ENCODE data around the gene SESN1.
A peak's percentile ranks its signal among the peaks of the same experiment; 100 is the strongest.

SESN1 gene

GRCh38 chr6:109013656-109014305, 80.9 kb downstream of the SESN1 start:
- peak; percentile 43 for DNase-seq
- in situ Hi-C loops (cut with MboI; ENCODE audit: low pct_unique_long_range_greater_than_20kb, low sequenced_read_pairs) = no loop called here

- in situ Hi-C loops (cut with MboI; ENCODE audit: low pct_unique_long_range_greater_than_20kb, low sequenced_read_pairs) = no loop called here
- no peak for DNase-seq
Measured at GRCh38 chr6:109010705-109011102, 83.9 kb downstream of the SESN1 start.

DNA sequence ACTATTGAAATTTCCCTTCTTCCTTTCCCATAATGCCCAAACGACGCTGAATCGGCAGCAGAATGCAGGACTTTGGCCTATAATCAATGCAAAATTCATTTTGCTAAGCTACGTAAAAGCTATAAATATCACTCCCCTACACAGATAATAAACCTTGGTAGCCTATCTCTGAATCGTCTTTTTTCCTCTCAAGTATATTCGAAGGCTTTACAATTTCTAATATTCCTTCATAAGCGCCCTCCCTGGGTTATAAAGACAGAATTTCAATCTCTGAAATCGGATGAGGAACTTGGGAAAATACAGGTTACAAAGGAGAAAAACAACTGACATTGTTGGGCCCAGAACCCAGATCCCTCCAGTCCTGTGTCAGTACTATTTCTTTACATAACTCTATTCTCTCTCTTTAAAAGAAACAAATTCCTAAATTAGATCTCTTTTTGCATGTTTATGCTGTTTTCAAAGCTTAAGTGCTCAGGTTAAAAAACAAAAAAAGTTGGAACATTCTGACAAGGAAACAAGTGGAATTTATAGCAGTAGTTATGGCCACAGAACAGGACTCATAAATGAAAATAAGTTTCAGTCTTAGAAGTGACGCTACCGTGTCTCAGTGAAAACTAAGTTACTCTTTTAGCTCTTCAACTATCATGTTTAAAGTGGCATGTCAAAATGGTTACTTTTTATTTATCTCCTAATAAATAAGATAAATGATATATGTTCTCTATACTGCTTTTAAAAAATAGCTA, 84.5 kb downstream of the SESN1 start:
- no peak for DNase-seq
- in situ Hi-C loops (cut with MboI; ENCODE audit: low pct_unique_long_range_greater_than_20kb, low sequenced_read_pairs) = no loop called here

DNA sequence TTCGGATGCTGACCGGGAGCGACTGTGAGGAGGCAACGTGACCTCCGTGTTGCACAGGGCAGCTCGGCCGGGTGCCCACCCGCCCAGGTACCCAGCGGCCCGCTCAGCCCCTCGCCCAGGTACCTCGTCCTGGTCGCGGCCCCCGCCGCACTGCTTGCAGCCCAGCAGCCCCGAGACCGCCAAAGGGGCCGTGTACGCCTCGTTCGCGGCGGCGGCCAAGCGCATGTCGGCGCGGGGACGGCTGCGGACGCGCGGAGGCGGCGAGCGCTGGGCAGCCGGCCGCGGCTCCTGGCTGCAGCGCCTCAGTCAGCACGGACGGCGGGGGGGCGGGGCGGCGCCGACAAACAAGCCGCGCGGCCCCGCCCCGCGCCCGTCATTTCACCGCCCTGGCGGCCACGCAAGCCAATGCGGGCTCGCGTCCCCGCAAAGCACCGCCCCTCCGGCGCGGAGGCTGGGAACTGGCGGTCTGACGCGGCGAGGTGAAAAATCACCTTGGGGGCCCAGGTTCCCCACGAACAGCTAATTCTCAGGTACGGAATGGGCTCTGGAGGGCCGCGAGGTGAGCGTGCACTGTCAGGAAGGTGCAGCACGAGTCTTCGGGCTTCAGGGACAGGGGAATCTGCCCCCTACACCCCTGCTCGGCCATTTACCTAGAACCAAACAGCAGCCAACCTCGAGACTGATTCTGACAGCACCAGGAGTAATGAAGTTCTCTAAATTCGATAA, 85.2 kb downstream of the SESN1 start:
- peak; percentile 89 for DNase-seq

GRCh38 chr6:109008537-109009235, 86.0 kb downstream of the SESN1 start:
- in situ Hi-C loops (cut with MboI; ENCODE audit: low pct_unique_long_range_greater_than_20kb, low sequenced_read_pairs) = no loop called here
- peak; percentile 86 for DNase-seq

More for the DNA sequence above, 85.2 kb downstream of the SESN1 start:
- in situ Hi-C loops (cut with MboI; ENCODE audit: low pct_unique_long_range_greater_than_20kb, low sequenced_read_pairs) = no loop called here

DNA sequence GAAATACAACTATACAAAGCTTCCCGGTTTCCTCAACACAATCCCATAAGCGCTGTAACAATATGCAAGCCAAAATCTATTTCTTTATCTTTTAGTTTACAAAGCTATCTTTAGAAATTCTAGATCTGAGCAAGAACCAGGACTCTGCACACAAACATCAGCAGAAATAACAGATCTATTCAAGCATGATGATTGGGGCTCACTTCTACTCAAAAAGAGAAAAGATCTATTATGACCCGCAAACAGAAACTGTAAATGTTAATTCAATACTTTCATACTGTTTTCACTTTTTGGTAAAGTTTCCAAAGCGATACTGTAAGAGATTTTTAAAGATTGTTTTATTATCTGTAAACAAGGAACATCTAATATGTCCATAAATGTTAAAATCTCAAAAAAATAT, 86.6 kb downstream of the SESN1 start:
- no peak for DNase-seq
- in situ Hi-C loops (cut with MboI; ENCODE audit: low pct_unique_long_range_greater_than_20kb, low sequenced_read_pairs) = no loop called here

DNA sequence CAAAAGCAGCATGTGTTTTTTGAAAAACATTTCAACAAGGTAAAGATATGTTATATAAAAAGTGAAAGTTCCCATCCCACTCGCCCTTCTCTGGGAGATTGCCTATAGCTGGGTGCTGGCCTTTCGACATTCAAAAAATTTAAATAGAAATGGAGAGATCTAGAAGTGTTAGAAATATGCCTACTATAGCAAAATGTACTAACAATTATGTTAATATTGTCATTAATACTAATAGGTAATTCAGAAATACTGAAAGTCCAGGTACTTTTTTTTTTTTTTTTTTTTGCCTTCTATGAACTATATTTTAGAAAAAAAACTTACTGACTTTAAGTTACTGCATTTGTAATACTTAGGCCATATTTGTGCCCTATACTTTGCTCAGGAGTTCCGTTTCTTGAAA, 87.1 kb downstream of the SESN1 start:
- no peak for DNase-seq
- in situ Hi-C loops (cut with MboI; ENCODE audit: low pct_unique_long_range_greater_than_20kb, low sequenced_read_pairs) = no loop called here

- DNase-seq = no peak
- in situ Hi-C loops (cut with MboI; ENCODE audit: low pct_unique_long_range_greater_than_20kb, low sequenced_read_pairs) = no loop called here
Measured at GRCh38 chr6:109006818-109007217, 87.8 kb downstream of the SESN1 start.

GRCh38 chr6:109002882-109003281, 91.8 kb downstream of the SESN1 start:
- DNase-seq = no peak

GRCh38 chr6:109002051-109002697, 92.5 kb downstream of the SESN1 start:
- in situ Hi-C loops (cut with MboI; ENCODE audit: low pct_unique_long_range_greater_than_20kb, low sequenced_read_pairs) = no loop called here
- DNase-seq = no peak

More at GRCh38 chr6:109002882-109003281, 91.8 kb downstream of the SESN1 start:
- in situ Hi-C loops (cut with MboI; ENCODE audit: low pct_unique_long_range_greater_than_20kb, low sequenced_read_pairs) = no loop called here

- DNase-seq = no peak
- in situ Hi-C loops (cut with MboI; ENCODE audit: low pct_unique_long_range_greater_than_20kb, low sequenced_read_pairs) = no loop called here
Measured at GRCh38 chr6:109001291-109001894, 93.3 kb downstream of the SESN1 start.

- DNase-seq = no peak
- in situ Hi-C loops (cut with MboI; ENCODE audit: low pct_unique_long_range_greater_than_20kb, low sequenced_read_pairs) = no loop called here
Measured at GRCh38 chr6:109000289-109000688, 94.4 kb downstream of the SESN1 start.

GRCh38 chr6:108999428-108999827, 95.2 kb downstream of the SESN1 start:
- no peak for DNase-seq
- in situ Hi-C loops (cut with MboI; ENCODE audit: low pct_unique_long_range_greater_than_20kb, low sequenced_read_pairs) = no loop called here

GRCh38 chr6:108998485-108998884, 96.2 kb downstream of the SESN1 start:
- no peak for DNase-seq
- in situ Hi-C loops (cut with MboI; ENCODE audit: low pct_unique_long_range_greater_than_20kb, low sequenced_read_pairs) = no loop called here

- in situ Hi-C loops (cut with MboI; ENCODE audit: low pct_unique_long_range_greater_than_20kb, low sequenced_read_pairs) = no loop called here
- DNase-seq = no peak
Measured at GRCh38 chr6:108996208-108996607, 98.4 kb downstream of the SESN1 start.

DNA sequence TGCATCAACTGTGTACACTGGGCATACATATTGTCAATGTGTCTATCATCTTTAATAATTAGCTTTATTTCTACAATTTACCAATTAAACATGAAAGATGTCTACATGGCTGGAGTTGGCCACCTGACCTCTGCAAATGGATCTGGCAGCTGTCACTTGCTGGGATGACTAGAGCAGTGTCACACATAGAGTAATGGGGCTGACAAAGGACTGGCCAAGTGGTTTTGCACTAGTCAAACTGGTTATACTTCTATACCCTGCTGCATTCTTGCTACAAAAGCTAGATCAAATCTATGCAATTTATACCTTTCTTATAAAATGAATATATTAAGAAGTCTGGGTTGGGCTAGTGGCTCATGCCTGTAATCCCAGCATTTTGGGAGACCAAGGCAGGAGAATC, 99.3 kb downstream of the SESN1 start:
- in situ Hi-C loops (cut with MboI; ENCODE audit: low pct_unique_long_range_greater_than_20kb, low sequenced_read_pairs) = no loop called here
- no peak for DNase-seq

- in situ Hi-C loops (cut with MboI; ENCODE audit: low pct_unique_long_range_greater_than_20kb, low sequenced_read_pairs) = no loop called here
- no peak for DNase-seq
Measured at GRCh38 chr6:108993876-108994275, 100.8 kb downstream of the SESN1 start.

GRCh38 chr6:108989700-108990099, 104.9 kb downstream of the SESN1 start:
- in situ Hi-C loops (cut with MboI; ENCODE audit: low pct_unique_long_range_greater_than_20kb, low sequenced_read_pairs) = no loop called here
- DNase-seq = no peak

GRCh38 chr6:108988765-108989164, 105.9 kb downstream of the SESN1 start:
- no peak for DNase-seq
- in situ Hi-C loops (cut with MboI; ENCODE audit: low pct_unique_long_range_greater_than_20kb, low sequenced_read_pairs) = no loop called here

All from KBM-7 (cell line).